Adrenal gland (tissue), 12 donors: Measurements from ENCODE around the gene VARS2. TPM values are rescaled to one million over a fixed set of nuclear protein-coding genes. Genes with fewer than 3 reads are reported as not detected.

Source experiments
- DNase-seq, 7 donors: peaks; one replicate each; pipeline ENCODE4 v3.0.0-alpha.2; 2019 to 2020
- H3K27ac ChIP-seq, 5 donors: fragments of 200-600 bp; sonication (generic) in 4 of 5; 1 replicate in 3 of 5; 2 replicates in 2 of 5; pipeline versions ENCODE4 v1.5.1 to v1.8.0; 2016 to 2020; ENCODE audit warnings: mild to moderate bottlenecking in 1 of 5
- H3K27me3 ChIP-seq: fragments of 200-600 bp; 2 replicates; pipeline ENCODE4 v1.8.0; 2021
- H3K36me3 ChIP-seq, 2 donors: fragments of 200-600 bp; replicated peaks in 1 of 2; 1 replicate in 1 of 2; 2 replicates in 1 of 2; pipeline versions ENCODE4 v1.5.1 to v1.8.0; 2018 to 2022
- H3K4me1 ChIP-seq, 2 donors: fragments of 200-600 bp; replicated peaks in 1 of 2; 1 replicate in 1 of 2; 2 replicates in 1 of 2; pipeline versions ENCODE4 v1.5.1 to v1.8.0; 2018 to 2021
- H3K4me3 ChIP-seq, 4 donors: fragments of 200-600 bp; sonication (generic) in 3 of 4; one replicate each; pipeline ENCODE4 v1.5.1; 2016 to 2018
- H3K9me3 ChIP-seq, 3 donors: fragments of 200-600 bp; sonication (generic) in 1 of 3; replicated peaks in 1 of 3; 1 replicate in 2 of 3; 2 replicates in 1 of 3; pipeline versions ENCODE4 v1.5.1 to v1.8.0; 2016 to 2021
- POLR2A ChIP-seq, 2 donors: fragments of 450-650 bp; IDR thresholded peaks; one replicate each; pipeline ENCODE4 v1.6.1; 2017; ENCODE audit warnings: antibody characterized with exemption in 2 of 2, mild to moderate bottlenecking in 2 of 2, moderate library complexity in 1 of 2
- WGBS, 4 donors: extraction: QIAGEN DNeasy Blood & Tissue Kit in 2 of 4; methylation state at CpG; one replicate each; pipeline versions ENCODE4 v1.1.5 to v1.1.7; 2013 to 2017; 5-methylcytosine and 5-hydroxymethylcytosine counted together
- intact Hi-C, 2 donors: fragments of 100-400 bp; cut with DNase I; formaldehyde crosslinking; loops; one replicate each; pipeline versions ENCODE4 v1.14.1 to v1.15.0; 2022 to 2023
- polyA plus RNA-seq, 3 donors: library from polyadenylated mRNA; stranded (reverse); fragments of 200-250 nt in 2 of 3; fragments of 350-450 nt in 1 of 3; fragmentation: Illumina TruSeq in 1 of 3; extraction: RNeasy Lipid Tissue Mini Kit (QIAGEN cat#74804) in 1 of 3; gene quantifications; one replicate each; pipeline ENCODE4 v1.2.3, GENCODE V29; 2013 to 2014
- total RNA-seq, 9 donors: library from RNA; depleted of rRNA in 4 of 9; stranded (reverse); fragments of >200 nt in 4 of 9; fragments of 120-200 nt in 1 of 9; fragmentation: NEBNext Ultra II Directional in 1 of 9; extraction: Animal tissue kit (Norgen Biotek cat#: 25700) in 1 of 9; gene quantifications; one replicate each; pipeline versions ENCODE4 v1.1.0 to v1.2.4, GENCODE V29; 2013 to 2023
- TF ChIP-seq, protein P1 (sequence below), 6 experiments: fragments of 450-650 bp in 4 of 6; fragments of 200-600 bp in 2 of 6; sonication (generic) in 1 of 6; IDR thresholded peaks; 1 replicate in 5 of 6; 2 replicates in 1 of 6; pipeline versions ENCODE4 v1.5.1 to v1.8.0; 2016 to 2021; ENCODE audit warnings: antibody characterized with exemption in 6 of 6, mild to moderate bottlenecking in 2 of 6, moderate library complexity in 1 of 6
- donor health status: healthy with polysubstance abuse.
- donor health status: Bipolar disorder and iron deficiency.
- donor health status: DM: yes; HTN: yes; CAD: no.
- donor health status: DM: no; HTN: no; CAD: no.
- donor health status: DM: no; HTN: no; CAD: no.
- donor health status: DM: yes; HTN: yes; CAD: no.

The VARS2 gene
- total and polyA plus RNA-seq, 12 donors: 17.1 to 89.6 (median 31.7) TPM

- WGBS, 4 donors: 71 to 88% (median 80%) methylated on average over 5 of the region's 5 CpGs
- no peak for DNase-seq
These were observed 31.2 kb downstream of the VARS2 start for GRCh38 chr6:30945281-30945680.

DNA sequence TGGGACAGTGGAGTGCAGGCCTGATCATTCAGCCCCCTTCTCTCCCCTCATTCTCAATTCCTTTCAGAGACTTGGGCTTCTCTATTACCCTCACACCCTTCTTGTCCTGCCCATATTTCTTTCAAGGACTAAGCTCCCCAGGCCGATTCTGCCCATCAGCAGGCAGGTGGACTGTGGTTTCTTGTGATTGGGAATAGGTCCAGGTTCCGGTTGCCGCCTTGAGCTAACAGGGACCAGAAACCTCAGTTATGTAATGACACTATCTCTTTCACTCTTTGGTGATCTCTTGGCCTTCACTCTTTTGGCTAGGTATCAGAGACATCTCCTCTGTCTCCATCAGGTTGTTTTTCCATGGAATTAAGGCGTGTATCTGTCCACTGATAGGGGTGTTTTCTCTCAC lies 33.2 kb downstream of the VARS2 start:
- Histone ChIP-seq H3K27me3 (peaks cover 7% of the 10 kb centered on the region), H3K4me1 (peaks cover 0 to 4% of the 10 kb centered on the region in 2 donors)

More at GRCh38 chr6:30945281-30945680, 31.2 kb downstream of the VARS2 start:
- intact Hi-C loops: no loop called here
- Histone ChIP-seq H3K27ac (no peak overlapping the region), H3K4me3 (no peak overlapping the region), H3K9me3 (no peaks in the 10 kb centered on the region), H3K36me3 (no peaks in the 10 kb centered on the region), H3K4me1 (peaks cover 0 to 4% of the 10 kb centered on the region in 2 donors), H3K27me3 (peaks cover 7% of the 10 kb centered on the region)
- TF ChIP-seq, protein P1, sequence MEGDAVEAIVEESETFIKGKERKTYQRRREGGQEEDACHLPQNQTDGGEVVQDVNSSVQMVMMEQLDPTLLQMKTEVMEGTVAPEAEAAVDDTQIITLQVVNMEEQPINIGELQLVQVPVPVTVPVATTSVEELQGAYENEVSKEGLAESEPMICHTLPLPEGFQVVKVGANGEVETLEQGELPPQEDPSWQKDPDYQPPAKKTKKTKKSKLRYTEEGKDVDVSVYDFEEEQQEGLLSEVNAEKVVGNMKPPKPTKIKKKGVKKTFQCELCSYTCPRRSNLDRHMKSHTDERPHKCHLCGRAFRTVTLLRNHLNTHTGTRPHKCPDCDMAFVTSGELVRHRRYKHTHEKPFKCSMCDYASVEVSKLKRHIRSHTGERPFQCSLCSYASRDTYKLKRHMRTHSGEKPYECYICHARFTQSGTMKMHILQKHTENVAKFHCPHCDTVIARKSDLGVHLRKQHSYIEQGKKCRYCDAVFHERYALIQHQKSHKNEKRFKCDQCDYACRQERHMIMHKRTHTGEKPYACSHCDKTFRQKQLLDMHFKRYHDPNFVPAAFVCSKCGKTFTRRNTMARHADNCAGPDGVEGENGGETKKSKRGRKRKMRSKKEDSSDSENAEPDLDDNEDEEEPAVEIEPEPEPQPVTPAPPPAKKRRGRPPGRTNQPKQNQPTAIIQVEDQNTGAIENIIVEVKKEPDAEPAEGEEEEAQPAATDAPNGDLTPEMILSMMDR (IDR thresholded peaks at IDR 0.05): no peak
- TF ChIP-seq POLR2A (IDR thresholded peaks at IDR 0.05): no peak

GRCh38 chr6:30948811-30949210 lies 34.8 kb downstream of the VARS2 start:
- DNase-seq: no peak
- no peak for TF ChIP-seq POLR2A (IDR thresholded peaks at IDR 0.05)
- TF ChIP-seq, protein P1 (IDR thresholded peaks at IDR 0.05): no peak
- 91 to 95% (median 93%) methylated on average over 6 of the region's 6 CpGs for WGBS, 4 donors
- no peaks in the 10 kb centered on the region for H3K4me1 ChIP-seq
- intact Hi-C loops: no loop called here
- no peak overlapping the region for H3K27ac ChIP-seq
- H3K4me3 ChIP-seq: no peak overlapping the region
- H3K27me3 ChIP-seq: no peaks in the 10 kb centered on the region
- H3K36me3 ChIP-seq: no peaks in the 10 kb centered on the region
- no peaks in the 10 kb centered on the region for H3K9me3 ChIP-seq

More for the DNA sequence above, 33.2 kb downstream of the VARS2 start:
- no peak for TF ChIP-seq POLR2A (IDR thresholded peaks at IDR 0.05)
- TF ChIP-seq, protein P1 (IDR thresholded peaks at IDR 0.05): no peak
- intact Hi-C loops: no loop called here
- H3K36me3 ChIP-seq: no peaks in the 10 kb centered on the region
- no peak overlapping the region for H3K4me3 ChIP-seq
- DNase-seq: no peak
- no peak overlapping the region for H3K27ac ChIP-seq
- WGBS, 4 donors: 75 to 83% (median 80%) methylated on average over 4 of the region's 4 CpGs
- H3K9me3 ChIP-seq: no peaks in the 10 kb centered on the region

GRCh38 chr6:30951907-30952469 lies 38.0 kb downstream of the VARS2 start:
- Histone ChIP-seq H3K27ac (no peak overlapping the region), H3K36me3 (no peaks in the 10 kb centered on the region), H3K4me3 (no peak overlapping the region), H3K27me3 (no peaks in the 10 kb centered on the region), H3K9me3 (no peaks in the 10 kb centered on the region), H3K4me1 (no peaks in the 10 kb centered on the region)
- WGBS, 4 donors: 75 to 89% (median 85%) methylated on average over 5 of the region's 5 CpGs
- no peak for DNase-seq
- no peak for TF ChIP-seq POLR2A (IDR thresholded peaks at IDR 0.05)
- TF ChIP-seq, protein P1 (IDR thresholded peaks at IDR 0.05): no peak
- intact Hi-C loops: no loop called here
